Left lung (tissue), 10 donors: ENCODE measurements around the gene C1QTNF3. TPM values are rescaled to one million over a fixed set of nuclear protein-coding genes. Genes with fewer than 3 reads are reported as not detected.
A peak's percentile ranks its signal among the peaks of the same experiment; 100 is the strongest.

Source experiments
- ATAC-seq: fragments of 200-7000 bp; cut with Tn5 transposase; one replicate; pipeline ENCODE4 v1.9.1; 2020; ENCODE audit warnings: moderate library complexity
- DNase-seq, 4 donors: peaks; one replicate each; pipeline ENCODE4 v3.0.0-alpha.2; 2013 to 2020
- H3K27ac ChIP-seq, 2 donors: fragments of 200-600 bp; sonication (generic) in 1 of 2; one replicate each; pipeline versions ENCODE4 v1.5.0 to v1.8.0; 2020 to 2021
- H3K27me3 ChIP-seq, 2 donors: fragments of 200-600 bp; sonication (generic) in 1 of 2; one replicate each; pipeline versions ENCODE4 v1.5.0 to v1.8.0; 2020 to 2021
- H3K36me3 ChIP-seq, 2 donors: fragments of 200-600 bp; sonication (generic) in 1 of 2; one replicate each; pipeline versions ENCODE4 v1.5.0 to v1.8.0; 2020 to 2021
- H3K4me1 ChIP-seq, 2 donors: fragments of 200-600 bp; one replicate each; pipeline ENCODE4 v1.8.0; 2021
- H3K4me3 ChIP-seq, 2 donors: fragments of 200-600 bp; sonication (generic) in 1 of 2; one replicate each; pipeline versions ENCODE4 v1.5.0 to v1.8.0; 2020 to 2021; ENCODE audit warnings: mild to moderate bottlenecking in 1 of 2
- H3K9me3 ChIP-seq, 2 donors: fragments of 200-600 bp; sonication (generic) in 1 of 2; one replicate each; pipeline versions ENCODE4 v1.5.0 to v1.8.0; 2020 to 2021
- CTCF ChIP-seq, 2 donors: fragments of 200-600 bp; sonication (generic) in 1 of 2; IDR thresholded peaks; one replicate each; pipeline versions ENCODE4 v1.5.0 to v1.8.0; 2021; ENCODE audit warnings: antibody characterized with exemption in 2 of 2
- intact Hi-C, 2 donors: fragments of 100-400 bp; cut with DNase I; formaldehyde crosslinking; loops; one replicate each; pipeline versions ENCODE4 v1.11.2 to v1.14.2; 2022
- polyA plus RNA-seq, 6 donors: library from polyadenylated mRNA; unstranded; fragments of 120-200 nt; gene quantifications; one replicate each; pipeline ENCODE4 v1.2.1, GENCODE V29; 2013; ENCODE audit not compliant: insufficient read length in 6 of 6
- total RNA-seq, 2 donors: library from RNA; stranded (reverse); fragmentation: NEBNext Ultra II Directional; extraction: Animal tissue kit (Norgen Biotek cat#: 25700); gene quantifications; one replicate each; pipeline ENCODE4 v1.2.1, GENCODE V29; 2021
- donor health status: DM: no; HTN: yes; CAD: no.
- donor health status: DM: no; HTN: no; CAD: no.

Gene C1QTNF3
- total and polyA plus RNA-seq, 8 donors, result 4.5 to 31.1 (median 23.4) TPM

DNA sequence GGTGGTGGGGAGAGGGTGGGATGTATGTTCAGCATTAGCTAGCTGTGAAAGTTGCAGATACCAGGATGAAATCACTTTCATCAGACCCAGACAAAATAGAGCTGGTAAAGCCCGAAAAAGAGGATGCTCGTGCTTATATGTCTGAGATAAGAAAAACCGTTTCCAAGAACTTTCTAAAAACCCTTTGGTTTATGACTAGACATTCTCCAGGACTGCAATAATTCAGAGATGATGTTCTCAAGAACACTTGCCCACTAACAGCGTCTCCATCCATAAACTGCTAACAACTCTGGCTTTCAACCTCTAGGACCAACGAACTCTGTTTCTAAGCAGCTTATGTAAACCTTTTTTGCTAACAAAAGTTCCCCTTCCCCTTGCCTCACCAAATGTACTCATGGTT, 26.8 kb downstream of the C1QTNF3 start:
- H3K4me1 ChIP-seq, result no peaks in the 10 kb centered on the region
- intact Hi-C loops, result no loop called here
- H3K9me3 ChIP-seq, result no peaks in the 10 kb centered on the region
- DNase-seq (no peak), ATAC-seq (no peak)
- no peaks in the 10 kb centered on the region for H3K27me3 ChIP-seq
- no peak for TF ChIP-seq CTCF (IDR thresholded peaks at IDR 0.05)
- peaks cover 0 to 8% of the 10 kb centered on the region in 2 donors for H3K36me3 ChIP-seq
- H3K4me3 ChIP-seq, result no peak overlapping the region
- H3K27ac ChIP-seq, result no peak overlapping the region

DNA sequence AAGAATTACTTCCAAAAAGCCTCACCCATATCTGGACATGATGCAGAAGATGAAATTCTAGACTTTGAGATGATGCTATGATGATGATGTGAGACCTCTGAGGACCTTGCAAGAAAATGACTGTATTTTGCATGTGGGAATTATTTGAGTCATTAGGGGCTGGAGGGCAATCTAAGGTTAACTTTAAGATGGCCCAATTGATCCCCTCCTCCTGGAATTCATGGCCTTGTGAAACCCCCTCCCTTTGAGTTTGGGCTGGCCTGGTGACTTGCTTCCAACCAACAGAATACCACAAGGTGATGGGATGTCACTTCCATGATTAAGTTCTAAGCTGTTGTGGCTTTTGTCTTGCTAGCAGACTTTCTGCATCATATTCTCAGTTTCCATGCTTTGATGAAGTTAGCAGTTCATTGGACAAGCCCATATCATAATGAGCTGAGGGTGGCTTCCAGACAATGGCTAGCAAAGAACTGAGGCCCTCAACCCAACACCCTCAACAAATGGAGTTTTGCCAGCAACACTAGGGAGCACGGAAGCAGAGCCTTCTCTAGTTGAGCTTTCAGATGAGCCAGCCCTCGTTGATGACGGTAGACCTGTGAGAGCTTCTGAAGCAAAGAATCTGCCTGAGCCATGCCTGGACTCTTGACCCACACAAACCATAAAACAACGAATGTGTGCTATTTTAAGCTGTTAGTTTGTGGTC, 27.7 kb downstream of the C1QTNF3 start:
- H3K27me3 ChIP-seq, result no peaks in the 10 kb centered on the region
- intact Hi-C loops, result no loop called here
- no peak for ATAC-seq
- H3K4me3 ChIP-seq, result no peak overlapping the region
- H3K4me1 ChIP-seq, result no peaks in the 10 kb centered on the region
- no peak overlapping the region for H3K27ac ChIP-seq
- no peaks in the 10 kb centered on the region for H3K9me3 ChIP-seq
- DNase-seq, result no peak
- TF ChIP-seq CTCF (IDR thresholded peaks at IDR 0.05), result no peak
- peaks cover 0 to 4% of the 10 kb centered on the region in 2 donors for H3K36me3 ChIP-seq

GRCh38 chr5:34014626-34015025, 28.4 kb downstream of the C1QTNF3 start:
- Histone ChIP-seq H3K27ac (no peak overlapping the region), H3K4me1 (no peaks in the 10 kb centered on the region), H3K4me3 (no peak overlapping the region), H3K27me3 (no peaks in the 10 kb centered on the region), H3K9me3 (no peaks in the 10 kb centered on the region), H3K36me3 (no peaks in the 10 kb centered on the region)
- DNase-seq (no peak), ATAC-seq (no peak)
- intact Hi-C loops, result no loop called here
- TF ChIP-seq CTCF (IDR thresholded peaks at IDR 0.05), result no peak

- DNase-seq (no peak), ATAC-seq (no peak)
- H3K9me3 ChIP-seq, result no peaks in the 10 kb centered on the region
- no peak overlapping the region for H3K27ac ChIP-seq
- no peak for TF ChIP-seq CTCF (IDR thresholded peaks at IDR 0.05)
- H3K27me3 ChIP-seq, result no peaks in the 10 kb centered on the region
- intact Hi-C loops, result no loop called here
- no peaks in the 10 kb centered on the region for H3K36me3 ChIP-seq
- no peak overlapping the region for H3K4me3 ChIP-seq
- H3K4me1 ChIP-seq, result peaks cover 0 to 8% of the 10 kb centered on the region in 2 donors
Measured at GRCh38 chr5:34013547-34013946, 29.5 kb downstream of the C1QTNF3 start.

DNA sequence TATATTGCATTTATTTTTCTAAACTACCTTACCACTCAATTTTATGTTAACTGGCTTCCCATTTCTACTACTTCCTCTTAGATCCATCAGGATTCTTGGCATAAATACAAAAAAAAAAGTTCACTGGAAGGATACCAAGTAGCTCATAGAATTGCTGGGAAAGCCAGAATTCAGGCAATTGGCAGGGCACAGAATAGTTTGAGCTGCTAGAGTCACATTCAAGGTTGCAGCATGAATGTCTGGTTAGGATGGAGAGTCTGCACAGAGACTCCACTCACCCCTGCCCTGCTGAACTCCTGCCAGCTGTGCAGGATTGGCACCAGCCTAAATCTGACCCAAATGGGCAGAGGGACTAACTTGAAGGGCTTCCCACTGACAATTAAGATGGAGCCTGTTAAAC, 30.2 kb downstream of the C1QTNF3 start:
- H3K4me1 ChIP-seq, result peaks cover 0 to 8% of the 10 kb centered on the region in 2 donors
- H3K36me3 ChIP-seq, result no peaks in the 10 kb centered on the region
- intact Hi-C loops, result no loop called here
- no peak for TF ChIP-seq CTCF (IDR thresholded peaks at IDR 0.05)
- peak in 2 of 4 donors; percentile 65 to 67 for DNase-seq
- no peak overlapping the region for H3K4me3 ChIP-seq
- ATAC-seq, result no peak
- no peaks in the 10 kb centered on the region for H3K27me3 ChIP-seq
- H3K9me3 ChIP-seq, result no peaks in the 10 kb centered on the region
- H3K27ac ChIP-seq, result no peak overlapping the region
